Measurements from ENCODE around the gene GAB1.

DNA sequence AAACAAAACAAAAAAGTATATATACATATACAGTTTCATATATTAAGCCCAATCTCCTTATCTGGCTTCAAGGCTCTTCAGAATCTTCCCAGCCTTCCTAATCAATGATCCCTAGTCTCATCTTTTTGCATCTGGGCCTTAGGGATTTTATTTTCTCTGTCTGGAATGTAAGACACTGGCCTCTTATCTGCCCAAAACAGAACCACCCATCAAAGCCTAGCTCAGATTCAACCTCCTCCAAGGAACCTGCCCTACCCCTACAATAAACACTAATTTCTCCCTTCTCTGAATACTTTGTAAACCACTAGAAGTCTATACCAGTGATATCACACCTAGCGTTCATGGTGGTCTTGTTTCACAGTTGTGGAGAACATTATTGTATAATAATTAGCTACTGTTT lies 23.2 kb upstream of the GAB1 start:
- TF ChIP-seq CTCF (IDR thresholded peaks at IDR 0.05), result no peak
- TF ChIP-seq POLR2A (IDR thresholded peaks at IDR 0.05), result no peak

Data from testis (tissue), 2 donors.